Stimulated activated CD8-positive, alpha-beta memory T cell treated with anti-CD3 and anti-CD28 coated beads, Interleukin-12 subunit alpha, Interleukin-12 subunit beta, amount 100 ng/mL, for 24 hours (primary cell): ENCODE measurements around the gene ADD1.
"Not testable (repeated sequence)": the region's sequence is repeated elsewhere in the genome, so short reads cannot be mapped to it uniquely, and the experiment has no call there.

ENCODE experiments used
- DNase-seq: peaks from one replicate; pipeline ENCODE4 v3.0.0-alpha.2; 2020; ENCODE audit errors: extremely low read depth

ADD1 gene

DNA sequence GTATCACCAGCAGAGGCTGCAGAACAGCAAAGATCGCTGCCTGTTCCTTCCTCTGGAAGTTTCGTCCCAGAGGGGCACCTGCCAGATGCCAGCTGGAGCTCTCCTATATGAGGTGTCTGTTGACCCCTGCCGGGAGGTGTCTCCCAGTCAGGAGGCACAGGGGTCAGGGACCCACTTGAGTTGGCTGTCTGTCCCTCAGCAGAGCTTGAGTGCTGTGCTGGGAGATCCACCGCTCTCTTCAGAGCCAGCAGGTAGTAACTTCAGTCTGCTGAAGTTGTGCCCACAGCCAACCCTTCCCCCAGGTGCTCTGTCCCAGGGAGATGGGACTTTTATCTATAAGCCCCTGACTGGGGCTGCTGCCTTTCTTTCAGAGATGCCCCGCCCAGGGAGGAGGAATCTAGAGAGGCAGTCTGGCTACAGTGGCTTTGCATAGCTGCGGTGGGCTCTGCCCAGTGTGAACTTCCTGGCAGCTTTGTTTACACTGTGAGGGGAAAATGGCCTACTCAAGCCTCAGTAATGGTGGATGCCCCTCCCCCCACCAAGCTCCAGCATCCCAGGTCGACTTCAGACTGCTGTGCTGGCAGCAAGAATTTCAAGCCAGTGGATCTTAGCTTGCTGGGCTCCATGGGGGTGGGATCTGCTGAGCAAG, 78.9 kb downstream of the ADD1 start:
- not testable (repeated sequence) for DNase-seq

DNA sequence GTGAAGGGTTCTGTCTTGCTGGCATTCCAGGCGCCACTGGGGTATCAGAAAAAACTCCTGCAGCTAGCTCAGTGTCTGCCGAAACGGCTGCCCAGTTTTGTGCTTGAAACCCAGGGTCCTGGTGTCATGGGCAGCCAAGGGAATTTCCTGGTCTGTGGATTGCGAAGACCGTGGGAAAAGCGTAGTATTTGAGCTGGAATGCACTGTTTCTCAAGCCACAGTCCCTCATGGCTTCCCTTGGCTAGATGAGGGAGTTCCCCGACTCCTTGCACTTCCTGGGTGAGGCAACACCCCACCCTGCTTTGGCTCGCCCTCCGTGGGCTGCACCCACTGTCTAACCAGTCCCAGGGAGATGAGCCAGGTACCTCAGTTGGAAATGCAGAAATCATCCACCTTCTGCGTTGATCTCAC, 79.5 kb downstream of the ADD1 start:
- DNase-seq: no peak

DNA sequence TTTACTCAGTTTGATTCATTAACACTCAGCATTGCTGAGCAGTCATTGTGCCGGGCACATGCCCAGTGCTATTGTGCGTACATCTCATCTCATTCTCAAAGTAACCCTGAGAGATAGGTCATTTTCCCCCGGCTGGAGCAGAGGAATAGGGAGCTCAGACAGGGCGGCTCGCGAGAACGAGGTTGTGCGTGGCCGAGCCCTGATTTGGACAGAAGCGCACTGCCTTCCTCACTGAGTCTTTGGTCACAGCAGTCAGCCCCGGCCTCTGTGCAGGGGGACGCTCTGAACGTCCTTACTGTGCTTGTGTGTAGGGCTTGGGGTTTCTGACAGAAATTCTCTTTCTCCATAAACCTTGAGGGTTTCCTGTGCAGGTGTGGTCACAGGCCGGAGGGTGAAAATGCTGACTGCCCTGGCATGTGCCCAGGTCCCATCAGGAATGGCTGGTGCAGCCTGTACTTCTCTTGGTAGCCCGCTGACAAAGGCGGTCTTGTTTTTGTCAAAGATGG, 80.1 kb downstream of the ADD1 start:
- no peak for DNase-seq

DNA sequence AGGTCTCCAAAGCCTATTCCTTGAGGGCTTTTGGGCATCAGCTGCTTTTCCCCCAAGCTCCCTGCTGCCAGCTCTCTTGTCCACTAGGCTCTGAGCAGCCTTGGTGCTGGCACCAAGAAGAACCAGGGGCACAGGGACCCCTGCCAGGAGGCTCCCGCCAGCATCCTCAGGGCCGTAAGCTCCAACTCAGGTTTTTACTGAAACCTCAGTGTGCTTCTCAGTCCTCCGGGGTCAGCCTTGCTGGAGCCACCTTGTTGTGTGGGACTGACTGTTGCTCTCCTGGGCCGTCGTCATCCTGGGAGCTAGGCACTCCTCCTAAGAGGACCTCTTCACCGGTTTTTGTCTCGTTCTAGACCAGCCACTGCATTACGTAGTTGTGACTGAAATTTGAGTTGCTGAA, 80.6 kb downstream of the ADD1 start:
- DNase-seq: no peak

DNA sequence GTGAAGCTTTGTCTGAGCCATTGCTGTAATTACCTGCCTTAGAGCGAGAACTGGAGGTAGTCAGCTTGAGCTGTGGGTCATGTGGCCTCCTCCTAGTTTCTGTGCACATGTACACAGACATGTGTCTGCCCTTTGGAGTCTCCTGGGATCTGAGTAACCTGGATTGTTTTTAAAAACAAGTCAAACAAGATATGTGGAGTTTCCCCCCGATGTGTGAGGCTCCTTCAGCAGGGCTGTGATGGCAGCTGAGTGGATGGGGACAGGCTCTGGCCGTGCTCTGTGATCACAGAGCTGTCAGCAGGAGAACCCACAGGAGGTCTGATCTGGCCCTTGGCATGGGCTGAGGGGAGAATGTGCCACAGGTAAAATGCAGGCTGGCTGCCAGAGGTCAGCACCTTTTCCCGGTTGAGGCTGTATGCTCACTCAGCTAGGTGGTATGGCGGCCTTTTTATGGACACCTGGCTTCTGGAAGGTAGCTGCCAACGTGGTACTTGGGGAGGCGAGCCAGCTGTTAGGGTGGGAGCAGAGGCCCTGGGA, 81.2 kb downstream of the ADD1 start:
- no peak for DNase-seq

DNA sequence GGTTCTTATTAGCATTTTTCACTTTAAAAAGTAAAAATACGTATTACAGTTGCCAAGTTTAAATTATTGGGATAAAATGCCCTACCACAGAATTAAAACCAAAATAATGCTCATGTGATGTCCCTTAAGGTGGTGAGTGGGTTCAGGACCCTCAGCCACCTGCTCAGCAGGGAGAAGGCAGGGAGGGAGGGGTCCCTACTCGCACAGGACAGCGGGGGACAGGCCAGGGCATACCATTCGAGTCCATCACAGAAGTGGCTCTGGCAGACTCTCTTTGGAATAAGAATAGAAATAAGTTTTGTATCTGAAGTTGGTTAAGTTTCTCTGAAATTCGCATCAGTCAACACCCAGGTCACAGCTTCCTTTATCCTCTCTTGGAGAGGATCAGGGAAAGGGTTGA, 81.9 kb downstream of the ADD1 start:
- no peak for DNase-seq

DNA sequence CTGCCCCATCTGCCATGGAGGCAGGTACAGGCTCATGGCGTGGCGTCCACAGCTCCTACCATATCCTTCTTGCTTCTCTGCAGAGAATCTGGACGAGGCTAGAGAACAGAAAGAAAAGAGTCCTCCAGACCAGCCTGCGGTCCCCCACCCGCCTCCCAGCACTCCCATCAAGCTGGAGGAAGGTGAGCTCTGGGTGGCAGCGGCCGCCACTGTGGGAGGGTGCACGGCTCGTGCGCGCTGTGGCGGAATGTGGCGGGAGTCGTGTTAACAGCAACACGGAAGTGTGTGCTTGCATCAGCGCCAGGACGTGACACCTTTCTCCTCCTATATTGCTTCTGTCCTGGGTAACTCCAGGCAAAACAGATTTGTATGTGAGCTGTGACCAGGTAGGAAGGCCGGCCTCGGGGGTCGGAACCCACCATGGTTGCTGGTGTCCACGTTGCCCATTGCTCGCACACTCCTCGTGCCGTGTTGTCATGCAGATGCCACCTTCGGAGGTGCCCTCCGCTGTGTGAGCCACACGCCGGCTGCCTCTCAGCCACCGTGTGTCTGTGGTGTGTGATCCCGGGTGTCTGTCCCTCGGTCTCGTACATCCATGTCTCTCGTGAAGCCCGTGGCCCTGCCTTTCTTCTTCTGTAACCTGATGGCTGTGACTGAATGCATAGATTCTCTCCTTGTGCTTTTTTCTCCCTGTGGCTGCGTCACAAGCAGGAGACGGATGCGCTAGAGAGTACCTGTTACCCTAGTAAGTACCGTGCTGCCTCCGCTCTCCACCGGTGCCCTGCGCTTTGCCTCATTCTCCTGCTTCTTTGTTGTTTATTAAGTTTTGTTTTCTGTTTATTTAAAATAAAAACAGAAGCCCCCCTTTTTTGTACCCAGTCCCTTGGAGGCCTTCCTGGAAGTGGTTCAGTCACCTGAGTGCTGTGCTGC, 82.6 kb downstream of the ADD1 start:
- DNase-seq: no peak

DNA sequence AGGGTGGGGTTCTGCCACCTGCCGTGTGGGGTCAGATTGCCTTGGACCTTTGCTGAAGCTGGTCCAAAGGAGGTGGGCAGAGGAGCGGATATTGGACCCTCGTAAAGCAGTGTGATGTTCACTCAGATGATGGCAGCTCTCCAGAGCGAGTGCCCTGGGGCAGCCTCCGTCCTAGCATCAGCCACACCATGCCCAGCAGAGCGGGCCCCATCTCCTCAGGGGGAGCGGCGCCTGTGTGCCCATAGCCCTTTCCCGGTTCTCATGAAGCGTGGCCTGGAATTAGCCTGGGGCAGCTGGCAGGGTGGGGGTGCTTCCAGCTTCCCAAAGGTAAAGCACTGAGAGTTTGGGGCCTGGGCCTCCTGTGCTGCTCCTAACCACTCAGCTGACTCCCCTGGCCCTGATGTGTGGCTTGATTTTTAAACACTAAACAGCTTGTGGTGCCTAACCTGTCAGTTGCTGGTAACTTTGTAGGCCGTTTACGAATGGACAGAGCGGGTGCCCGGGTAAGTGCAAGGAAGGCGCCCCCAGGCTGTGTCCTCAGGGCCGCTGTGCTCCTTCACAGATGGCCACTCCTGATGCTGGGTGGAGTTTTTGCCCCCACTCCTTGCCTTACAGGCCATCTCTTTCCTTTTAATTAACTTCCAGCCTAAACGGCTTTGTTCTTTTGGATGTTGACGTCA, 83.5 kb downstream of the ADD1 start:
- DNase-seq: no peak

DNA sequence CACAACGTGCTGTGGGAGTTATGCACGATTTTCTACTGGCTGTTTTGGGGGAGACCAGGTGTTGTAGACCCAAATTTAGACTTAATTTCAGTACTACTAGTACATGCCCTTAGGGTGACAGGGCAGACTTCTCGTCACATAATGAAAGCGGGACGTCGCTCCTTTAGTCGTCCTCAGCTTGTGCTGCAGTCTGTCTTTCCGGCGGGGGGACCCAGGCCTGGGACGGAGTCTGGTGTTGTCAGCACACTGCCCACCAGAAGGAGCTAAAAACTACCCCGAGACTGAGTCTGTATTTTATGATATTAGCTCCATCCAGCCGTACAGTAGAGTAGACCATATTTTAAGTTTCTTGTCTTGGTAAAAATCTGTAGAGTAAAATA, 84.0 kb downstream of the ADD1 start:
- DNase-seq: no peak

DNA sequence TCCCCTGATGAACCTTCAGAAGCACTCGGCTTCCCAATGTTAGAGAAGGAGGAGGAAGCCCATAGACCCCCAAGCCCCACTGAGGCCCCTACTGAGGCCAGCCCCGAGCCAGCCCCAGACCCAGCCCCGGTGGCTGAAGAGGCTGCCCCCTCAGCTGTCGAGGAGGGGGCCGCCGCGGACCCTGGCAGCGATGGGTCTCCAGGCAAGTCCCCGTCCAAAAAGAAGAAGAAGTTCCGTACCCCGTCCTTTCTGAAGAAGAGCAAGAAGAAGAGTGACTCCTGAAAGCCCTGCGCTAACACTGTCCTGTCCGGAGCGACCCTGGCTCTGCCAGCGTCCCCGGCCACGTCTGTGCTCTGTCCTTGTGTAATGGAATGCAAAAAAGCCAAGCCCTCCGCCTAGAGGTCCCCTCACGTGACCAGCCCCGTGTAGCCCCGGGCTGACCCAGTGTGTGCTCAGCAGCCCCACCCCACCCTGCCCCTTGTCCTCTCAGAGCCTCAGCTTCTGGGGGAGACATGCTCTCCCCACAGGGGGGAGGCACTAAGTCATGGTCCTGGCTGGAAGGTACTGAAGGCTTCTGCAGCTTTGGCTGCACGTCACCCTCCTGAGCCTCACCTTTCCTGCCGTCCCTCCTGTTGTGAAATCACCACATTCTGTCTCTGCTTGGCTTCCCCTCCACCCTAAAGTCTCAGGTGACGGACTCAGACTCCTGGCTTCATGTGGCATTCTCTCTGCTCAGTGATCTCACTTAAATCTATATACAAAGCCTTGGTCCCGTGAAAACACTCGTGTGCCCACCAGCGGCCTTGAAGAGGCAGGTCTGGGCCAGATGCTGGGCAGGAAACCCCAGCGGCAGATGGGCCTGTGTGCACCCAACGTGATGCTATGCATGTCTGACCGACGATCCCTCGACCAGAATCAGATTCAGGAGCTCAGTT, 84.9 kb downstream of the ADD1 start:
- DNase-seq: no peak

DNA sequence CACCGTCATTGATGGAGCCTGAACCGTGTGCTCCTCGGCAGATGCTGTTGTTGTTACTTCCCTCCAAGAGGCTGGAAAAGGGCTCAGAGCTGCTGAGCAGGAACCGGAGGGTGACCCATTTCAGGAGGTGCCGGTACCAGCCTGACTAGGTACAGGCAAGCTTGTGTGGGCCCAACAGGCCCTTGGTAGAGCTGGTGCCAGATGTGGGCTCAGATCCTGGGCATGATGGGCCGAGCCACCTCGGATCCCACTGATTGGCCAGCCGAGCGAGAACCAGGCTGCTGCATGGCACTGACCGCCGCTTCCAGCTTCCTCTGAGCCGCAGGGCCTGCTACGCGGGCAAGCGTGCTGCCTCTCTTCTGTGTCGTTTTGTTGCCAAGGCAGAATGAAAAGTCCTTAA, 85.8 kb downstream of the ADD1 start:
- no peak for DNase-seq

DNA sequence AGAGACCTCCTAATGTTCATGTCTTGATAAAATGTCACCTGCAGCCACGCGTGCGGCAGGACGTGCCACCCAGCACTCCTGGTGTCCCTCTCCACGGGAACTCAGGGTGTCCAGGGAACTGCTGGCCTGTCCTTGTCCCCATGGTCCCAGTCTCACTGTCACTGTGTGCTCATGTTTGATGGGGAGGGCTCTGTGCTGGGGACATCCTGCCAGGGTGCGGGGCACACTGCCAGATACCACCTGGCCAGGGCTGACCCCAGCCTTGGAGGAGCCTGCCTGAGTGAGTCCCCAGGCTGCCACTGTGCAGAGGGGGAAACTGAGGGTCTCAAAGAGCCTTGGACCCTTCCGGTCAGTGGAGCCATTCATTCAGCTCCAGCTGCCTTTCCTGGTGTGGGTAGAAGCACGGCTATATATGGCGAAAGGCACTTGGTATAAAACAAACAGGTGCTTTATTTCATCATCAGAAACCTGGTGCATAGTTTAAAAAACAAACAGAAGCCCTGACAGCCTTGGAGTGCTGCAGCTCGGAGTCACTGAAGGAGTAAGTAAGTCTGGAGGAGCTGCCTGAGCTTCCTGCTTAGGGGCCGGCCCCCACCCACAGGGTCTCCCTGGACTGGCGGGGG, 86.6 kb downstream of the ADD1 start:
- no peak for DNase-seq

DNA sequence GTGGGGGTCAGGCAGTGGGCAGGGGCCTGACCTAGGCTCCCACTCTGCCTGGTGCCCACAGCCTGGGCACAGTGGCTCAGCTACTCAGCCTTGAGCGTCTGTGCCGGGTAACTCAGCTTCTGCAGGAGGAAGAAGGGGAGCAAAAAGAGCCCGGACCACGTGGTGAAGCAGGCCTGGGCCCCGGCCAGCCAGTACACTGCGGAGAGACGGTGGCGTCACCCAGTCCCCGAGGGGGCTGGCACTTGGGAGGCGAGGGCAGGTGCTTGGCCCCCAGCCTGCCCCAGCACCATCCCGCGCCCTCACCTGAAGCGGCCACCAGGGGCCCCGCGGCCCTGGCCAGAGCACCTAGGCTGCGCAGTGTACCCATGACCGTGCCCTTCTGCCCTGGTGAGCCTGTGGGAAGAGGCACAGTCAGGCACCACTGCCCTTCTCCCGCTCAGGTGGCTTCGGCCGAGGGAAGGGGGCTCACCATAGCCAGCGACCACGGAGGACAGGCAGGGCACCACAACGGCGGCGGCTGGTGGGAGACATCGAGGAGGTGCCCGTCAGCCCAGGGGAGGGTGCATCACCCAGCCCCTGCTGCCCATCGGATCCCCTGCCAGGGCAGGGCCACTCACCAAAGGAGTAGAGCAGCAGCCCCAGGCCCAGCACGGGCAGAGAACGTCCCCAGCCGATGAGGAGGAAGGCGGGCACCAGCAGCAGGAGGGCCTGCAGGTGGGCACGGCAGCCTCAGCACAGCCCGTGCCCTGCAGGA, 87.3 kb downstream of the ADD1 start:
- DNase-seq: no peak

DNA sequence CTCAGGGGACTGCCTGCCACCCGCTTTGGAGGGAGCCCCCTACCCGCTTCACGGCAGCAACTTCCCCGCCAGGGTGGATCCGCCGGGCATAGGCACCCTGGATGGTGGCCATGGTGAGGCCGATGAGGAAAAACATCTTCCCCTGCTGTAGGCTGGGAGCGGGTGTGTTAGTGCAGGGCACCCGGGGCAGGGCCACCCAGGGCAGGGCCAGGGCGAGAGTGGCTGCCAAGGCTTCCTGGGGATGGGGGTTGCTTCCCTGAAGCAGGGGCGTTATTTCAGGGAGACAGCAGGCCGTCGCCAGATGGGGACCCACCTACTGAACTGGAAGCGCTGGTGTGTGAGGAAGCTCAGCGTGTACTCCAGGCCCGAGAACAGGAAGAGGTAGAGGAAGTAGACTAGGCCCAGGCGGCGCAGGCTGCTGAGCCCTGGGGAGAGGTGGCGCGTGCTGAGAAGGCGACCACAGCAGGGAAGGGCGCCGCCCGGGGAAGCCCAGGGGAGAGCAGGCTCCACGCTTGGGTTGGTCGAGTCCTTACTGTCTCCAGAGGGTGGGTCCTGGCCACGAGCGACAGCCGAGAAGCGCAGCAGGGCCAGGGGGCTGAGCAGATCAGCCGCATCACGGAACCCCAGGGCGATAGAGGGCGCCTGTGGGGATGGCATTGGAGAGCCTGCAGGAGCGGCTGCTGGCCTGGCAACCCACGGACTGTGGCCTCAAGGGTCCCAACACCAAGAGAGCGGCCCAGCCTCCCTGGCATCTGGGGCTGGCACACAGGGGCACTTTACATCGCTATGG, 88.1 kb downstream of the ADD1 start:
- no peak for DNase-seq

DNA sequence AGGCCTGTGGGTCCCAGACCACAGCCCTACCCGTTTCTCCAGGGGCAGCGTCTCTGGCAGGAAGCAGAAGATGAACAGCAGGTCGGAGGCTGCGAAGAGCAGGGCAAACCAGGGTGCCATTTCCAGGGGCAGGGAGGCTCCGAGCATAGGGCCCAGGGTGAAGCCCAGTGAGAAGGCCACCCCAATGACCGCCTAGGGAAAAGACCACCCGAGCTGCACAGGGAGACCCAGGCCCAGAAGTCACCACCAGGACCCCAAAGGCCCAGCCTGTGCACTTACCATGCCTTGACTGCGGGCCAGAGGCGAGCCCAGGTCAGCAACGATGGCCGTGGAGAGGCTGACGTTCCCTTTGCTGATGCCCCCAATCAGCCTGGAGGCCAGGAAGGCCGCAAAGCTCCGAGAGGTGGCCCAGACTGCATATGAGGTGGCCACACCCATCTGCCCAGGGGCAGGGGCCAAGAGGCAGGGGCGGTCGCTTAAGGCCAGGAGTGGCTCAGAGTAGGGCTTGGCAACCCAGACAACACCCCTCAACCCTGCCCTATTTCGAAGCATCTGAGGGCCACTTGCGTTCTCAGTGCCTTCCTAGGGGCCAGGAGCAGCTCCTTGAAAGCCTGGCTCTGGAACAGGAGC, 88.8 kb downstream of the ADD1 start:
- no peak for DNase-seq

DNA sequence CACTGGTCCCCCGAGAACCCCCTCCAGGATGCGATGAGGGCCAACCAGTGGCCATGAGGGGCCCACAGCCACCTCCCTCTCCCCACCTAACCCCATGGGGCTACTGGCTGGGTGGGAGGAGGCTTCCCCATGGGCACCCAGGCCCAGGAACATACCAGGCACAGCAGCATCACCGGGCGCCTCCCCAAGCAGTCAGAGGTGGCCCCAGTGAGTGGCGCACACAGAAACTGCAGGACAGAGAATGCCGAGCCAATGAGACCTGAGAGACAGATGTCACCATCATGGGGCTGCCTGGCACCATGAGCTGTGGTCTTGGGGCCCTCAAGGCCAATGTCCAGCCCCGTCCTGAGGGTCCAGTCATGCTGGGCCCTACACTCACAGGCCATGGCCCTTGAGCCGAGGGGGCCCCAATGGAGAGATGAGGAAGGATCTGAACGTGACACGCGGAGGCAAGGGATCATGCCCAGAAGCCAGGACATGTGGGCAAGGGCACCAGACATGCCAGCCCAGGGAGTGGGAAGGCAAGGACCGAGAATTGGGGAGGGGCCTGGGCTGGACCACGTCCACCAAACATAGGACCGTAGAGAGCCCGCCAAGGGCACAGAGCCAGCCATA, 89.4 kb downstream of the ADD1 start:
- no peak for DNase-seq

DNA sequence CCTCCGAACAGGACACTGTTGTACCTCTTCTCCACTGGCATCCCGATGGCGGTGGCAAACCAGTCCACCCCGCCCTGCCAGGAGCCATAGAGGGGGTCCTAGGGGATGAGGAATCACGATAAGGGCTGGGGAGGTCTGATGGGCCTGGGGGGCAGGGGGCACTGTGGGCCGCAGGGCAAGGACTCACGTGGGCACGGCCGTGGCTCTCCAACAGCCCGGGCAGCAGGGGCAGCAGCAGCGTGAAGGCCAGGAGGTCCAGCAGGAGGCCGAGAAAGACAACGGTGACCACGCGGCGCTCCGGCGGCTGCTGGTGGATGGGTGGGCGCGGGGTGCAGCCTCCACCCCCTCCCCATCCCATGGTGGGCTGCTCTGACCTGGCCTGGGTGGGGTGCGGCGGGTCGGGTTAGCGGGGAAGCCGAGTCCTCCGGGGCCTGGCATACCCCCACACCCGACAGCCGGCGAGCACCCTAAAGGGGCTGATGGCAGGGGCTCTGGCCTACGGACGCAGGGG, 90.0 kb downstream of the ADD1 start:
- no peak for DNase-seq
